Epithelial cell of proximal tubule (primary cell): ENCODE data around the gene PRKCH. TPM values are rescaled to one million over a fixed set of nuclear protein-coding genes. Genes with fewer than 3 reads are reported as not detected.
A peak's percentile ranks its signal among the peaks of the same experiment; 100 is the strongest.

Experiments
- DNase-seq: peaks from one replicate; pipeline ENCODE4 v3.0.0-alpha.2; 2011; ENCODE audit warnings: low read depth
- H3K4me3 ChIP-seq: 2 replicates; pipeline ENCODE4 v1.5.1; 2011; ENCODE audit warnings: low read depth, mild to moderate bottlenecking, low read length
- CTCF ChIP-seq: conservative IDR thresholded peaks from 2 replicates; pipeline ENCODE4 v1.5.1; 2012; ENCODE audit warnings: low read depth, mild to moderate bottlenecking, low read length
- total RNA-seq: library from RNA; depleted of rRNA; stranded (reverse); fragments of >200 nt; gene quantifications from 2 replicates; pipeline ENCODE4 v1.2.3, GENCODE V29; 2015

The PRKCH gene
- 6.9 and 7.6 TPM in 2 replicates for total RNA-seq

GRCh38 chr14:61321385-61322010 lies at the start of gene PRKCH:
Gene PRKCH, plus strand, starts transcription at chr14:61321579. Its CDS starts 523 bp downstream, at chr14:61322102.
- H3K4me3 ChIP-seq, result peak within 1 kb of the TSS; percentile 50
- TF ChIP-seq CTCF, result no peak
- no peak for DNase-seq

DNA sequence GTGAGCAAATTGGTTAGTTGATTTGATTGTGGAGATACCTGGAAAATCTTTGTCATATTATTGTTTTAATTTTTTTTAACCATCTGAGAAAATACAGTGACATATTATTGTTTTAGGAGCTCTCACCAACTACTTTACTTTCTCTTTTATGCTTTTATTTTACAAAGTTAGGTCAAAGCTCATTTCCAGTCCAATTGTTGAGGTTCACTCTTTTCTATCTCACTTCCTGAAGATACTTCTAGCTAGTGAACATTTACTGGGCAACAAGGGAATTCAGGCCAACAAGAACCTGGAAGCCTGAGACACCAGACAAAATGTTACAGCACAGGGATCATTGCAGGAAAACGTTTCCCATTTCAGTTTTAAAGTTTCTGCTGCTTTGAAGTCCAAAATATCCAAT lies 44.1 kb upstream of the PRKCH start:
- no peak overlapping the region for H3K4me3 ChIP-seq
- no peak for DNase-seq
- no peak for TF ChIP-seq CTCF

DNA sequence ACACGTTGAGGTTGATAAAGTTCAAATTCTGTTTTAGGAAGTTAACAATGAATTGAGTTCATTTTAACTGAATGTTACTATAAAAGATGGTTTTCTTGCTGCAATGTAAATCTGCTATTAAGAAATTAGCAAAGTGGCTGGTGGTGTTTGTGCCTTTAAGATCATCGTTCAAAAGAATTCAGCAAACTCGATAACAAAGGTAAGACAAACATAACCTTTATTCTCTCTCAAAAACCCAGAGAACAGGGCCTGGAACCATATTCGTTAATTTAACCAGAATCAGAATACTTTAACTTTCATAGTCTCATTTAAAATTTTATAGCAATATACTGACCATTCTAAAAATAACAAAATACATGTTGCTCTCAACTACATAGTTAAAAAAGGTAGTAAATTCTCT lies 43.6 kb upstream of the PRKCH start:
- no peak overlapping the region for H3K4me3 ChIP-seq
- no peak for DNase-seq
- TF ChIP-seq CTCF, result no peak

- no peak for TF ChIP-seq CTCF
- no peak overlapping the region for H3K4me3 ChIP-seq
- no peak for DNase-seq
Observed at GRCh38 chr14:61279082-61279481, 42.3 kb upstream of the PRKCH start.

GRCh38 chr14:61280092-61280525 lies 41.3 kb upstream of the PRKCH start:
- no peak for TF ChIP-seq CTCF
- H3K4me3 ChIP-seq, result peak overlapping the region; percentile 49
- no peak for DNase-seq

GRCh38 chr14:61280526-61281185 lies 40.7 kb upstream of the PRKCH start:
- H3K4me3 ChIP-seq, result peak overlapping the region; percentile 49
- DNase-seq, result no peak
- TF ChIP-seq CTCF, result peak; percentile 33
